GM12864 (cell line): ENCODE measurements around the gene VPS16.
"Not testable (repeated sequence)": the region's sequence is repeated elsewhere in the genome, so short reads cannot be mapped to it uniquely, and the experiment has no call there.

Source experiments
- DNase-seq: peaks from one replicate; pipeline ENCODE4 v3.0.0-alpha.2; 2011; ENCODE audit warnings: low read depth
- H3K4me3 ChIP-seq: 2 replicates; pipeline ENCODE4 v1.5.1; 2011; ENCODE audit warnings: mild to moderate bottlenecking, low read depth, low read length, control low read depth
- CTCF ChIP-seq: IDR thresholded peaks from 2 replicates; pipeline ENCODE4 v1.5.1; 2011; ENCODE audit warnings: low read depth, mild to moderate bottlenecking, moderate library complexity, low read length, control low read depth, inconsistent platforms; ENCODE audit errors: missing control alignments

The VPS16 gene

DNA sequence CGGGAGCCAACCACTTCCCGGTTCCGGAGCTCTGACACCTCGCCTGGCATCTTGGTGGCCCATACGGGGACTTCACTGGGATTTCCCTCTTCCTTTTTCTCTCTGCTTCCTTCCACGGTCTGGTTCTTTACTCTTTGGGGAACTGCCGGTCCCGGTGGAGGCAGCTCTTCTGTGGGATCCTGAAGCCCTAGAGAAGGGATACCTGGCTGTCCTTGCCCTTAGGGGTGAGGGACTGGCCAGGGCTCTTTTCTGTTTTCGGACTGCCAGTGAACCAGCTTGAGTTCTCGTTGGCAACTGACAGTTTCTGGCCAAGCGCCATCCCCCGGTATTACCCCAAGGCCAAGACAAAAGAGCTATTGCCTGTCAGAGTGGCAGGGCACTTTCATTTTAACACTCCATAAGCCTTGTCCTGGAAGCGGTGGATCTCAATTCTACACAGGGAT, 39.2 kb upstream of the VPS16 start:
- no peak for DNase-seq
- TF ChIP-seq CTCF, result no peak
- H3K4me3 ChIP-seq, result no peak overlapping the region

DNA sequence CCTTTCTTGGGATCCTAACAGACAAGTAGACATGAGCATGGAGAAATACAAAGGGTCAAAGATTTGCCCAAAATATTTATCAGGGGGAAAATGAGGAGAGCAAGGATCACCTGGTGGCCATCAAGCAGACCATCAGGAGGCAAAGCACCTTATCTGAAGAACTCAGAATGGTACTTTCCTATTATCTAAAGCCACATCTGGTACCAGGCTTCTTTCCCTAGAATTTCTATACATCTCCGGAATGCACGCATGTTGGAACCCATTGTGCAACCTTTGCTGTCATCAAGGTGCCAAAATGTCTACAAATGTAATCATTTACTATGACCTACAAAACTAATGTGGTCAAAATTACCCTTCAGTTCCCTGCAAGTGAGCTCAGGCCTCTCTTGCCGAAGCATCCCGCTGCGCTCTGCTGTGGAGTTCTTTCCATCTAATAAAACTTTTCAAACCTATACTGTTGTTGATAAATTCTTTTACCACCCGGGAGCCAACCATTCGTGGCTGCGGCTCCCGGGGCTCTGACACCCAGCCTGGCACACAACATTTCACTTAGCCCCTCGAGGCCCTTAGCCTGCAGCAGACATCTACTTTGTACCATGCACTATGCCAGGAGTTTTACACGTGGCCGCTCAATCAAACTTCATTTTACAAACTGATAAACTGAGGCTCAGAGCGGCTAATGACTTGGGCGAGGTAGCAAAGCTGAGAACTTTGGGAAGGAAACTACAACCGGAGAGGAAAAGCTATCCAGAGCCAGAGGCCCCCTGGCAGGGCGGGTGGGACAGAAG, 36.3 kb upstream of the VPS16 start:
- no peak overlapping the region for H3K4me3 ChIP-seq
- no peak for TF ChIP-seq CTCF
- no peak for DNase-seq

GRCh38 chr20:2804852-2805688, 35.5 kb upstream of the VPS16 start:
- no peak for DNase-seq
- no peak for TF ChIP-seq CTCF
- H3K4me3 ChIP-seq, result no peak overlapping the region

DNA sequence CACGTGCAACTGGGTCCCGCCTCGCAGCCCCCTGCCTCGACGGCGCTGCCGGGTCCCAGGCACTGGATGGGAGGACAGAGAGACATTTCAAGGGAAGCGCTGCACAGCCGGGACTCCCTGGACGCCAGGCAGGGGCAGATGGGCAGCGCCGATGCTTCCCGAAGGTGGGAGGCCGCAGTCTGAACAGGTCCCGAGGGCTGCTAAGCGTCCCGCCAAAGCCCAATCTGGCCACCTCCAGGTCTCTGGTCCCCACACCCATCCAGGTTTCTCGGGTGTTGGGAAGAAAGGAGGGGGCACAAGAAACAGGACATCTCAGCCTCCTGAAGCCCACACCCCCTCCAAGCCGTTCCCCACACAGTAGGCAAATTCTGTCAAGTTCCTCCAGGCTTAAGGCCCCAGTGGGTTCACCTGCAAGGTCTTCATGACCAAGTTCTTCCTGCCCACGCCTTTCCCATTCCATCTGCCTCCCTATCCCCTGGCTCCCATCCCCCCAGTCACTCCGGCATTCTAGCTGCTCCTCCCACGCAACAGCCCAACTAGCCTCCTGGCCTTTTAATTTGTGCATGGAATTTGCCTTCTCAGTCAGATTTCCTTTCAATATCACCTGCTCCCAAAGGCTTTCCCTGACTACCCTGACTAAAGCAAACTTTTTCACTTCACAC, 34.7 kb upstream of the VPS16 start:
- DNase-seq, result no peak
- TF ChIP-seq CTCF, result no peak
- no peak overlapping the region for H3K4me3 ChIP-seq

DNA sequence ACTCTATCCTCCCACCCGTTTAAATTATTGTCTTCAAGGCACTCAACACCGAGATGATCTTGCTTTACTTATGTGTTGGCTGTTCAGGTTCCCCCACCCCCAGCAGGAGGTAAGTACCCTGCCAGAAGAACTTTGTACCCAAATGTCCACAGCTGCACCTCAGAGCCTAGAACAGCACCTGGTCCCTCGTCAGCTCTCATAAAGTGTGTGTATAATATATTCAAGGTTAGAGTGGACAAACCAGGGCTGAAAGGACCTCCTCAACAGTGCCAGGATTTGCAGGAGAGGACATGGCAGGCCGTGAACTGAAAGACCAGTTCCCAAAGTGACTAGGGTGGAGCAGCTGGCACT, 34.2 kb upstream of the VPS16 start:
- DNase-seq, result no peak
- H3K4me3 ChIP-seq, result no peak overlapping the region
- TF ChIP-seq CTCF, result no peak

DNA sequence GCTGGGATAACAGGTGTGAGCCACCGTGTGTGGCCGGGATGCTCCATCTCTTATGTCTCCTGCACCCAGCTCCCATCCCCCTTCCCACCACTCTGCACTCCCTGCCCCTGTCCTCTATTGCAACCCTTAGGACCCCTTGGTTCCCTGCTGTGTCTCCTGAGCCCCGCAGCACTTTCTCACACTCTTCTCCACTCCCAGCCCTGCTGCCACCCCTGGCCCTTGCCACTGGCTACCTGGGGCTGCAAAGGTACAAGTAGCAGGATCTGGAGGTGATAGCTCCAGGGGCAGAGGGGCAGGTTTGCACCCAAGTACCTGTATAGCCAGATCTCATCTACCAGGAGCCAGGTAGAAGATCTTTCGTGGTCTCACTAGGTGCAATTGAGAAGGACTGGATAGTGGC, 33.5 kb upstream of the VPS16 start:
- no peak overlapping the region for H3K4me3 ChIP-seq
- no peak for TF ChIP-seq CTCF
- DNase-seq, result no peak

GRCh38 chr20:2807929-2808328, 32.6 kb upstream of the VPS16 start:
- H3K4me3 ChIP-seq, DNase-seq: not testable (repeated sequence)
